Ovary (tissue), 3 donors: ENCODE measurements around the gene TTLL12.

Experiments
- CTCF ChIP-seq, 3 donors: fragments of 450-650 bp in 2 of 3; fragments of 200-600 bp in 1 of 3; IDR thresholded peaks; one replicate each; pipeline versions ENCODE4 v1.5.1 to v1.8.0; 2016 to 2022; ENCODE audit warnings: antibody characterized with exemption in 3 of 3, mild to moderate bottlenecking in 1 of 3
- EP300 ChIP-seq: sonication (generic); formaldehyde crosslinking; IDR thresholded peaks from one replicate; pipeline ENCODE4 v1.6.1; 2017; ENCODE audit warnings: antibody characterized with exemption
- POLR2A ChIP-seq: fragments of 450-650 bp; IDR thresholded peaks from one replicate; pipeline ENCODE4 v1.6.1; 2017; ENCODE audit warnings: antibody characterized with exemption, mild to moderate bottlenecking, moderate library complexity
- donor health status: DM: no; HTN: no; CAD: no.

DNA sequence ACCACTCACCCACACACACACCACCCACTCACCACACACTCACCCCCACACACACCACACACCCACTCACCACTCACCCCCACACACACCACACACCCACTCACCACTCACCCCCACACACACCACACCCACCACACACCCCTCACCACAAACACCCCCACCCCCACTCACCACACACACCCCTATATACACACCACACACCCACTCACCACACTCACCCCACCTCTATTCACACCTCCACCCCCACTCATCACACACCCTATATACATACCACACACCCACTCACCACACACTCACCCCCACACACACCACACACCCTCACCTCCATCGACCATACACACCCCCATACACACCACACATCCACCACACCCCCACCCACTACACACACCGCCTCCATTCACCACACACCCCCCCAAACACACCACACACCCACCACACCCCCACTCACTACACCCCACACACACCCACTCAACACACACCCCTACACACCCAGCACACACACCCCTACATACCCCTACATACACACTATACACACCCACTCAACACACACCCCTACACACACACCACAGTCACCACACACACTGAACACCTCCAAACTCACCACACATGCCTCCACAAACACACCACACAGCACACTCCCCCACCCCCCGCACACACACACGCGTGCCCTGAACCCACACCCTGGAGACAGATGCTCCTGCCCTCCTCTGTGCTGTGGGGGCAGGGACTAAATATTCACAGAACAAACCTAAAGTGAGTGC lies 19.0 kb upstream of the TTLL12 start:
- no peak for TF ChIP-seq CTCF (IDR thresholded peaks at IDR 0.05)
- TF ChIP-seq POLR2A: no peak
- TF ChIP-seq EP300: no peak
